DOHH2 (cell line): ENCODE results near the gene TMPRSS9.

Source experiments
- CTCF ChIP-seq: fragments of 200-600 bp; sonication (generic); IDR thresholded peaks from one replicate; pipeline ENCODE4 v1.5.1; 2014; ENCODE audit warnings: antibody characterized with exemption, mild to moderate bottlenecking, low read depth, low read length; ENCODE audit not compliant: poor library complexity, severe bottlenecking
- EZH2phosphoT487 ChIP-seq: fragments of 200-600 bp; sonication (generic); IDR thresholded peaks from 2 replicates; pipeline ENCODE4 v1.6.1; 2017; ENCODE audit warnings: borderline replicate concordance, mild to moderate bottlenecking, antibody characterized with exemption, low read length, moderate library complexity, mixed read lengths

GRCh38 chr19:2464389-2464788 lies 104.3 kb downstream of the TMPRSS9 start:
- TF ChIP-seq CTCF (no peak), EZH2phosphoT487 (no peak)
